Colon (tissue), 2 donors: Measurements from ENCODE around the gene SNX33.
"Not testable (repeated sequence)": the region's sequence is repeated elsewhere in the genome, so short reads cannot be mapped to it uniquely, and the experiment has no call there.

Source experiments
- FAIRE-seq: peaks from 2 replicates; lab custom pipeline; 2012; peaks lifted over from hg19 to GRCh38; lab: Jason Lieb, UNC
- donor health status: control.
- donor health status: control.

SNX33 gene

DNA sequence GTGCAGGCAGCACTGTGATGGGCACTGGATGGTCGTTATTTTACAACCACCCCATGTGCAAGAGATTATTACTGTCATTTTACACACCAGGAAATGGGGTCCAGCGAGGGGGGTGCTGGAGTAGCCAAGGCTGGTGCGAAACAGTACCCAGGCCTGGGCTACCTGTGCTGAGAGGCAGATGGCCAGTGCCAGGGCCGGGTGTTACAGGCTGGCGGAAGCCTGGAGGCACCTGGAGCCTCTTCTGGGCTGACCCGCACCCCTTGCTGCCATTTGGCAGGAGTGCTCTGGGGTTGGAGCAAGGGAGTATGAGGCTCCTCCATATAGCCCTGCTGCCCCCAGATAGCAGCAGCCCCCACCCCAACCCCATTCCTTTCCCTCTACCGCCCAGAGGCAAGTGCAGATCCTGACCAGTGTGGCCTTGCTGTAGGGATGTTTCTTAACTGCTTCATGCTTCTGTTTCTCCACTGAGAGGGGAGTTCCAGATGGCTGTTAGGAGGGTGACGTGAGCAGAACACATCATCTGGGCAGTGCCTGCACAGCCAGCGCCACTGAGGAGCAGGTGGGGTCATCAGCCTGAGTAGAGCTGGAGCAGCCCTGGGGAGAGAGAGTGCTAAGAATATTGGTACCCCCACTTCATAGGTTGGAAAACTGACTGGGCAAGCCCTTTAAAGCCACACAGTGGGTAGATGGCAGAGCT is 15.3 kb downstream of the SNX33 start:
- FAIRE-seq = no peak

DNA sequence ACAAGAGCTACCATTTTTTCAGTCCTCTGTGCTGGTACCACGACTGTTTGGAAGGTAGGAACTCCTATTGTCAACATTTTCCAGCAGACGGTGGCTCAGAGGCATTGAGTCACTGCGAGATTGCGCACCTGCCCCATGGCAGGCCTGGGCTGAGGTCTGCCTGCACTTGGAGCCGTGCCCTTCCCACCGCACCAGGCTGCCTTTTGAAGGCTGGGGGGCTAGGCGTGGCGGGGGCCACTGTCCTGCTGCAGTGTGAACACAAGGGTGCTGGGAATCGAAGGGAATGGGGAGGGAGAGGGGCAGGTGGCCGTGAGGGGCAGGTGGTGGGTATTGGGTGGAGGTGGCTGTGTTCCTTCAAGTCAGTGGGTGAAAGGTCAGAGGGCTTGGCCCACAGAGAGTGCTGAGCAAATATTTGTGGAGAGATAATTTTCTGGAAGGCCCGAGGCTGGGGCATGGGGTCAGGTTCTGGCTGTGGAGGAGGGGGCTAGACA is 16.3 kb downstream of the SNX33 start:
- no peak for FAIRE-seq

DNA sequence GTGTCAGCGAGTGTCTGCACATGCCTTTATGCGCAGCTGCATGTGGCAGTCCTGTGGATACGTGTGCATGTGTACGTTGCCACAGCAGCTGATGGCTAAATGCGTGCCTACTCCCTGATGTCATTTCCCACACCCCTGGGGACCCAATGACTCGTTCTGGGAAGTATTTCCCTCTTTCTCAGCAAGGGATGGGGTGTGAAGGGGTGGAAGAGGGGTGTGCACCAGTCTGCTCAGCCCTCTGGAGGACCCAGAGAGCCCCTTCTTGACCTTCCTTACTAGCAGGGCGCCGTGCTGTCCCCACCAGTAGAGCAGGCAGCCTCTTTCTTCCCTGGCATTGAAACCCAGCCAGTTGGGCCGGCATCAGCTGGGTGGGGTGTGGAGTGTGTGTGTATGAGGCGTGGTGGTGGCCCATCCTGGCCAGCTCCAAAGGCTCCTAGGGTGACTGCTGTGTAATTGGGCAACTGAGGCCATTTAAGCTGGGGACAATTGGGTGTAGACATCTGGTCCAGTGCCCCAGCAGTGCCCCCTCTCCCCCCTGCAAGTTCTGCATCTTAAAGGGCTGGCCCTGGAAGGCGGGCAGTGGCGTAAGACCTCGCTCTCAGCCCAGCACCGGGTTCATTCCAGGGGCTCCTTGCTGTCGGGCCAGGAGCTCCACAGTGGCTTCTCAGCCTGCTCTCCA is 19.2 kb downstream of the SNX33 start:
- no peak for FAIRE-seq

DNA sequence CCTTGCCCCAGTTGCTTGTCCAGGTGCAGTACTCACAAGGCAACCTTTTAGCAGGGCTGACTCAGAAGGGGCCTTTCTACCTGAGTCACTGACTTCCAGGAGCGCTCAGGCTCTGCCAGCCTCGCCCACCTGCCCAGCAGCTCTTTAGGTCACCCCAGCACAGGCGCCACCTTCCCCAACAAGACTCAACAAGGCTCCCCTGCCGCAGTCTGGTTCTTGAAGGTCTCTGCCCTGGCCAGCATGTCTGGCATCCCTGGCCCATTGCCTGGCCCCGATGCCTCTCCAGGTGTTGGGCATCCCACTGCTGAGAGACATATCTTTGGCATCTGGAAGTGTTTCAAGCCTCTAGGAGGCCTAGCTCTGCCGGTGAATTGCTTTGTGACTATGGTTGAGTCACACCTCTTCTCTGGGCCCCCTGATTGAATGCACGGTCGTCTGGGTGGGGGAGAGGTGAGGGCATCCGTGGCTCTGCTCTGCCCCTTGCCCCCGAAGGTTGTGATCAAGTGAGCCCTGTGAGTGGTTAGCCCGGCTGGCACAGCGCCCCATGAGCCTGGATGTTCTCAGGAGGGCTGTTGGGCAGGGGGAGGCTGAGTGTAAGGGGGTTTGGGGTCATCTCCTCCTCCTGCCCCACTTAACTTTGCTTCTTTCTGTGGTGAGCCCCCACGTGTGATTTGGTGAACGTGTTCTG is 21.6 kb downstream of the SNX33 start:
- no peak for FAIRE-seq

DNA sequence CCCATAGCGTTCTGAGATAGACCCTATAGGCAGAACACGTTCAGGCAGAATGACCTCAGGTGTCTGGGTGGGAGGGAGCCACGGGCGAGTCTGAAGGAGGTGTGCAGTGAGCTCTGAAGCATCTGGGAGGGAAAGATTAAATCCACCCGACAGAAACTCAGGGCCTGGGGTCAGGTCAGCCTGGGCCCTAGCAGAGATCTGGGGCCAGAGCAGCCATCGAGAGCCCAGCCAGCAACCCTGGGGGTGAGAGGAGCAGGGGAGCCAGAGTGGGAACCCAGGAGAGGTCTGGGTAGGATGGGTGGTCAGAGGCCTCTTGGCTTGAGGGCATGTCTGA is 22.1 kb downstream of the SNX33 start:
- FAIRE-seq = no peak

DNA sequence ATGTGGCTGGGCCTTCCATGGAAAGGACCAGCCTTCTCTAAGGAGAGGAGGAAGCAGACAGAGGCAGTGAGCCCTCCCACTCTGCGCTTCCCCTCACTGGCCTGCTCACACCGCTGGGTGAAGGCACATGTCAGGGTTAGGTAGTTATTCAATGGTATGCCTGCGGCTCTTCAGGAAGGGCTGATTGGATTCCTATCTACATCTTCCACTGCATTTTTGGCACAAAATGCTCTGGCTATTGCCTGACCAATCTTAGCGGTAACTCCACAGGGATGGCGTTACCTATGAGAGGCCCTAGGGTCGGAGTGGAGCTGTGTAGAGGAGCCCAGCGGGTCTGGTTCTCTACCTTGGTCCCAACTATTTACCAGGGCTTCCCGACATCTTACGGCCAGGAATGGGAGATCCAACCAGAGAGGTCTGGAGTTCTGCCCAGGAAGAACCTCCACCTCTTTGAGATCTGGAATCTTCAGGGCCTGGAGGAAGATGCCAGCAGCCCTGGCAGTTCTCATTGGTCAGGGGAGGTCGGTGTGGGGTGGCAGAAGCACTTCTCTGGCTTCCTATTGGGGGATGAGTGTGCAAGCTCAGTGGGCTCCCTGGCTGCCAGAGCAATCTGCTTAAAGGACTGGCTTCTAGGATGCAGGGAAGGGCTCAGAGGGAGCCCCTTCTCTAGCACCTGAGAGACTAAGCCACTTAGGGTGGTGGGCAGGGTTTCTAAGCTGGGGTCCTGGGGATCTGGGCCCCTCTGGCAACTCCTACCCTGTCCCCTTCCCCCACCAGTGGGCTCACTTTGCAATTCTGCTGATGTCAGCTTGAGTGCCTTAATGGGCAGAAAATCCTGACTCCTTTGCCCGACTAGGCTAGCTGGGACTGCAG is 24.3 kb downstream of the SNX33 start:
- no peak for FAIRE-seq

DNA sequence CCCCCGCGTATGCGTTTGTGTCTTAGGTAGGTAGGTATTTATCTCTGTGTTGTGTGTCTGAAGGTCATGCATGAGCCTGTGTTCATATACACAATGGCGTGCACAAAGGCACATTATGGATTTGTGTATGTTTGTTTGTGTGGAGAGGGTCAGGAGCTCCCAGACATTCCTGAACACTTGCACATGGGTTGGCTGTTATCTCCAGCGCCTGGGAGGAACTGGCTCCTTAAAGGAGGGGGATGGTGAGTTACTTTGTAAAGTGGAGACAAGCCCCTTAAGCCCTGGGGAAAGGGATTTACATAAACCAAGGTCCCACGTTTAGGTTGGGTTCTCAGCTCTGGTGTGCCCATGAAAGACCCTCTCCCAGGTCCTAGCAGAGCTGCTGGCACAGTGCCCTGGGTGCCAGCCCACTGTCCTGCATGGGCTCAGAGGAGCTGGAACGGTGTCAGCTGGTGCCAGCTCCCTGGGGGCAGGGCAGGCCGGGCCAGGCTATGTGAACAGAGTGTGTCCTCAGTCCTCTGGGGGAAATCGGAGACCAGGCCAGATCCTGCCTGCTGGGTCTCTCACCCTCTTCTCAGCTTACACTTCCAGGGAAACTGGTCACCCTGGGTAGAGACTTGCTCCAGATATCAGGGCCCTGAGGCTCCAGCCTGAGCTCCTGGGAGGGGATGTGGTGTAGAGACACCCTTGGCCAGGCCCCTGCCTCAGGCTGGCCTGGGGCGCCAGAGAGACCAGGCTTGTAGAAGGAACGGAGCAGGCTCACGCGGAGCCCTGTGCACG is 25.1 kb downstream of the SNX33 start:
- FAIRE-seq = no peak

DNA sequence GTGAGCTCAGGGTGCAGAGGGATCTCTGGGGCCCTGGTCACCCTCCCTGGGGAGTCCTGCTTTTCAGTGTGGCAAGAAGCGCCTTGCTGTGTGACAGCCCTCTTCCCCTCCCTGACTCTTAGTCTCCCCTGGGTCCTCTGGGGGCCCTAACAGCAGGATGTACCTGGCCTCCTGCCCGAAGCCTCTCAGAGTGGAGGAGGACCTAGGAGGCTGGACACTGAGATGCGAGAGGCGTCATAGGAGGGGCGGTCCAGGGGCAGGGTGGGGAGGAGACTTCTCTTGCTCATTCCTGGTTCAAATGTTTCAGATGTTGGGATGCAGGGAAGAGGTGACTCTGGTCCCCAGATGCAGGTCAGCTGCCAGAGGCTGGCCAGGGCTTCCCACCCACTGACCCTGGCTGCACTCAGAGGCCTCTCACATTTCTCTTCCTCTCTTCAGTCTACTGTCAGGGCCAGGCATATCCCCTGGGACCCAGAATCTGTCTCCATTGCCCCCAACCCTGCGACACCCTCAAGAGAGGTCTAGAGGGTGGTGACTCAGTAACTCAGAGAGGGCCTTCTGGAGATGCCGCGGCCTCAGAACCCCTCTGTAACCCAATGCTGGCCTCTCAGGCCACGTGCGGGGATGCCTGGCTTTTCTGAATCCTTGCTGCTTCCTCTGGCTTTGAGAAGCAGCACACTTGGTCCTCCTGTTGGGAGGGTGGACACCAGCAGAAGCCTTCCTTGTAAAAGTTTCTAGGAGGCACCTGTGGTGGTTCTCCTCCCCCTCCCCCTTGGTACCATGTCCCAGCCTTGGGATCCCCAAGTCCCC is 25.9 kb downstream of the SNX33 start:
- no peak for FAIRE-seq

DNA sequence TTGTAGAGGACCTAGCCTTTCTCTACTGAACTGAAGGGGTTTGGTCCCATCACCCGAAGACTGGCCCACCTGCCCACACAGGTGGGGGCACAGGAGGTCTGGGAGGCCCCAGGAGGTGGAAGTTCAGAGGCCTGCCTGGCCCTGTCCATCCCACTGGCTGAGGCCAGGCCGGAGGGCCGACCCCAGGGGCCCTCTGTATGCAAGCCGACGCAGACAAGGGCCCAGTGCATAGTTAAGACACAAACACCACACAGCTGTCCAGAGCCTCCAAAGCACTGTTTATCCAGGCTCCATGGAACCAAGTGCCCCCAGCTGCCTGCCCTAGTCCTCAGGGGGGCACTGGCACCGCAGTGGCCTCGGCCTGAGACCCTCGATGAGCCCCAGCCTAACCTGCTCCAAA is 26.7 kb downstream of the SNX33 start:
- FAIRE-seq = no peak

DNA sequence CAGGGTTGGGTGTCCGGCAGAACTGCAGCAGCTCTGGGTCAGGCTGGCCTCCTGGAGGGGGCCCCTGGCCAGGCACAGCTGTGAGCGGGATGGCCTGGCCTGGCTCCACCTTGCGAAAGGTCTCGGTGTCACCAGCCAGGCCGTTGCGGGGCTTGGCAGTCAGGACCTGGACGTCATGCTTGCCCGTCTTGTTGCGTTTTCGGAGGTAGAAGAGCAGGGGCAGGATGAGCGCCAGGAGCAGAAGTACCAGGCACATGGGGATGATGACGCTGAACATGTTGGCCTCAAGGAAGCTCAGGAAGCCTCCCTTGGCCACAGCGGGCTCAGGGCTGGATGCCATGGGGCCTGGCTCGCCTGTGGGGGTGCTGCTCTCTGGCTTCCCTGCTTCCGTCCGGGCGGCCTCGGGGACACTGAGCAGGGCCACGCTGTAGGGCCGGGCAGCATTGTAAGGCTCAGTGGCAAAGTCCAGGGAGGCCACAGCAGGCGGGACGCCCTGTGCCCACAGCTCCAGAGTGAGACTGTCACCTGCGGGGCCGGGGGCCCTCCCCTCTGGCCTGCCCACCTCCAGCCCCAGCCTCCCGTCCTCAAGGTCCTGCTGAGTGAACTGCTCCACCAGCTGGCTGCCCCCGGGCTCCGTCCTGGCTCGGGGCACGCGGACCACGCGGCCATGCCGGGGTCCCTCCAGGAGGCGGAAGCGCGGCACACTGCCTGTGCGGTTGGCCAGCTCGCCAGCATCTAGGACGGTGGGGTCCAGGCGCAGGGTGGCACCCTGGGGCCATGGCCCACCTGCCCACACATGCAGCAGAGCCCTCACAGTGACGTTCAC is 28.1 kb downstream of the SNX33 start:
- no peak for FAIRE-seq

DNA sequence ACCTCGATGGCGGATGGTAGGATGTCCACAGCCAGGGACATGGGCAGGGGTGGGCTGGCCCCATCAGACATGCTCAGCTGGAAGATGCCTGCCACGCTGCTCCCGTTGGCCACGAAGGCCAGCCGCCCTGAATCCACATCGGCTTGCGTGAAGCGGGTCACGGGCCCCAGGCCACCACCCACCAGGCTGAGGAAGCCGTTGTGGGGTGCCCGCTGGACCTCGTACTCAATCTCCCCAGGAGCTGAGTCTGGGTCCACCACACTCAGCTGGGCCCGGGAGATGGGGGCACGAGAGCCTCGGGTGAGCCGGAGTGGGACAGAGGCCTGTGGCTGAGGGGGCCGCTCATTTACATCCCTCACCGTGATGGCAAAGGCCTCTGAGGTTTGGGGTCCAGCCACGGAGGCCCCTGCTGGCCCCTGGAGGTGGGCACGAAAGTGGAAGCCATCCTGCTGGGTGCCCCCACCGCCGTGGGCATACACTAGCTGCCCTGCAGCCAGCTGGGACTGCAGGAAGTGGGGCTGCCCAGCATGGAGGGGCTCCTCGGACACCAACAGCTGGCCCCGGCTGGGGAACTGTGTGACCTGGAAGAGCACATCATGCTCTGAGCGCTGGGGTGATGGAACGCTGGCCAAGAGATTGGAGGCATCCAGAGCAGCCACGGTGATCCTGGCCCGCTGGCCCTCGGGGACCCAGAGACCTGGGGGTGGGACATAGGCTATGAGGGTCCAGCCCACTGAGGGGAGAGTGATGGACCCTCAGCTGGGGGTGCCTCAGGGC is 29.2 kb downstream of the SNX33 start:
- no peak for FAIRE-seq

DNA sequence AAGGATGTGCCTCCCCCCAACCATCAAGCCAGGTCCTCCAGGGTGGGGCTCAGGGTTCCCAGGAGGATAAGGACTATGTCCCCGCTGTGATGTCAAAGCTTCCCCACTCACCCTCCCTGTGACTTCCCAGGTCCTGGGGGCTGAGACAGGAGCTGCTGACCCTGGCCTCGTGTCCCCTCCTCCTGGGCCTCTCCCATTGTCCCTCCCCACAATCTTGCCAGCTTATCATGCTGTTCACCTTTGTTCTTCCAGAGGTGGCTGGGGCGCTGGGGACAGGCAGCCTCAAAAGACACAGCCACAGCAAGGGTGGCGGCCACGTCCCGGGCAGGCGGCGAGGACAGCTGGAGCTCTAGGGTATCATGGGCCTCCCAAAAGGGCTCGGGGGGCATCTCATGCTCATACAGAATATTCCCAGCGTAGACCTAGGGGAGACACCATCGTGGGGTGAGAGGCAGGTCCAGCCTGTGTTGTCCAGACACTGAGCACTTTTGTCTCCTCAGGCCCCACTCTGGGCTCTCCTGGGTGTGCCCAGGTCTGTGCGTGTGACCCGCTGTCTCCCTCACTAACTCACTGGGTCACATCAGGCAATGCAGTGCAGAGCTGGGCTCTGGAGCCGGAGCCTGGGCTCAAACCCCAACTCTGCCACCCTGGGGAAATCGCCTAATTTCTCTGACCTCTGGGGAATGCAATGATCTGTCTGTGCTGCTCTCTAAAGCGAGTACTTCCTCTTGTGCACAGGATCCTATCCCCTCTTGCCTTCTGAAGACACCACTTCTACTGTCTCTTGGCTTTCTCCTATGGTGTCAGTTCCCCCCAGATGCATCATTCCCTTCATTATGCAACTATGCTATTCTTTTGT is 30.0 kb downstream of the SNX33 start:
- no peak for FAIRE-seq

DNA sequence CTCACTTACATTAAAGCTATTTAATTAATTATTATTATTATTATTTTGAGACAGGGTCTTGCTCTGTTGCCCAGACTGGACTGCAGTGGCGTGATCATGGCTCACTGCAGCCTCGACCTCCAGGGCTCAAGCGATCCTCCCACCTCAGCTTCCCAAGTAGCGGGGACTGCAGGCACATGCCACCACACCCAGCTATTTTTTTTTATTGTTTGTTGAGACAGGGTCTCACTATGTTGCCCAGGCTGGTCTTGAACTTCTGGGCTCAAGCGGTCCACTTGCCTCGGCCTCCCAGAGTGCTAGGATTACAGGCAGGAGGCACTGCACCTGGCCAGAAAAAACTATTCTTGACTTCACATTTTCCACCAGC is 30.6 kb downstream of the SNX33 start:
- FAIRE-seq = not testable (repeated sequence)

DNA sequence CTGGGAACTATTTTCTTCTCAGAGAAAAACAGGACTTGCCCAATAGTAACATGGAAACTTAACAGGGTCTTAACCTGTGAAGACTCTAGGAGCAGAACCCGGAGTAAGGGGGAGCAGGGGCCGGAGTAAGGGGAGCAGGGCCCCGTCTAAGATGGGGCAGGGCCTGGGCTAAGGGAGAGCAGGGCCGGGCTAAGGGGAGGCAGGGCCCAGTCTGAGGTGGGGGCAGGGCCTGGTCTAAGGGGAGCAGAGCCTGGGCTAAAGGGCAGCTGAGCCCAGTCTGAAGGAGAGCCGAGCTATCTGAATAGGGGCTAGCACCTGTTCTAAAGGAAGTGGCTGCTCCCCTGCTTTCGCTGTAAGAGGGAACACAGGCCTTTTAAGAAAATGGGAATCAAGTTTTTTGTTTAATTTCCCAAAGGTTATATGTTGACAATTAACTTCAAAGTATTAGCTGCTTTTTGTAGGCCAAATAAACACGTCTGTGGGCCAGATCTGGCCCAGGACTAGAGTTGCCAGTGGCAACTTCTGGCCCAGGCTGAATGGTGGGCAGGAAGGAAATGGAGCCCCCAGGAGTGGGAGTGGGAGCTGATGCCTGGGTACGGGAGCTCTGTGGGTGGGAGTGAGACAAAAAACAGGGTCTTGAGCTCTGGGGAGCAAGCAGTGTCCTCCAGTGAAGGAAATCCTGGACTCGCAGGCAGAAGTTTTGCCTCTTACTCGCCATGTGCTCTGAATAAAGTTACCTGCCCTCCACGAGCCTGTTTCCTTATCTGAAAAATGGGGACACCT is 32.5 kb downstream of the SNX33 start:
- no peak for FAIRE-seq

DNA sequence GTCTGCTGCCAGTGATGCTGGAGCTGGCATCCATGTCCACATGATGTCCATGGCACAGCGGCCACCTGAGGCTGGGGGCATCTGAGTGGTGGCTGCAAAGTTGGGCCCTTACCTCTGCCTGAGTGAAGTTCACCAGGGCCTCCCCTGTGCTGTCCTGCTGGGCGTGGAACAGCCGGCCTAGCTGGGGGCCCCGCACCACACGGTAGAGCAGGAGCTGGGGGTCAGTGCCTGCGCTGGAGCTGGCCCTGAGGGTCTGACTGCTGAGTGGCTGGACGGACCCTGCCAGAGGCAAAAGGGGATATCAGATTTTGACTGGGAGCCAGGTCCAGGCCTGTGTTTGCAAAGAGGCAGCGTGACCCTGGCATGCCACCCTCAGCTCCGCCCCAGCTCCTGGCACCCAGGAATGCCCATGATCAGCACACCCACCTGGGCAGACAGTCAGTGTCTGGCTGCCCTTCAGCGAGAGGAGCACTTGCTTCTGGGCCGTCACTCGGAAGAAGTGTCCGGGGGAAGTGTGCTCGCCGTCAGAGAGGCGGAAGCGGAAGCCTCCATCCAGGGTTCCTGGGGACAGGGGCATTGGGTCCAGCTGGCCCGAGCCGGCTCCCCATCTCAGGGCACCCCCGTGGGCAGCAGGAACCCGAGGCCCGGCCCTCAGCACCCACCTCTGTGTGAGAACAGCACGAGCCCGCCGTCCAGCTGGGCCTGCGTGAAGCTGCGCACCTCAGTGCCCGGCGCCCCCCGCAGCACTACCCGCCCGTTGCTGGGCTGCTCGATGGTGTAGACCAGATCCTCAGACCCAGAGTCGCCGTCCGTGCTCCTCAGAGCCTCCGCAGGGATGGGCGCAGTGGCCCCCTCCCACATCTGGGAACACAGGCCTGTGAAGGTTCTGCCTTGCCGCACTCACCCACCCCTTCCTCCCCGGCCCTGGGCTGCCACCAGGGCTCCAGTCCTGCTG is 34.7 kb downstream of the SNX33 start:
- FAIRE-seq = no peak

DNA sequence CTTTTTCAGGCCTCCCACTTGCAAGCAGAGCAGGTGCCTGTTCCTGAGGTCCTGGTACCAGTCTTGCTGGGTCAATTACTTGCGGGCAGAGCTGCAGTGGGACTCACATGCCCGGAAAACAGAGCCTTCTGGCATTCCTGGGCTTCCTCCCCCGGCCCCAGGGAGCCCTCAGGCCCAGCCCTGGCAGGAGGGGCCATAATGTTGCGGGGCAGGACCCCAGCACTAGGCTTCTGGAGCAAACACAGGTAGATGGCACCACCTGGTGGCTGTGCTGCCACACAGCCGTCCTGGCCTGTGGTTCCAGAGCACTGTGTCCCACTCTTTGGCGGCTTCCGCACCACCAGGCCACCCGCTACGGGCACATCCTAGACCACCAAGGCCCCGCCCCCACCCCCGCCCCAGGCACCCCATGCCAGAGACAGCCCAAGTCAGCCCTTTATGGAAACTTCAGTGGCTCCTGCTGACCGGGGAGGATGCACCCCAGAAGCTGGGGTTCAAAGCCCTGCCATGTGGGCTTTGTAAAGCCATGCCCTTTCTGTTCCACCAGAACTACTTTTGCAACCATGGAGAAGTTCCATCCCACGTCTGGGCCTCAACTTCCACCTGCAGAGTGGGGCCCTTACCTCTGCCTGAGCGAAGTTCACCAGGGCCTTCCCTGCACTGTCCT is 36.1 kb downstream of the SNX33 start:
- FAIRE-seq = not testable (repeated sequence)
